Upper lobe of left lung (tissue), 4 donors: ENCODE results near the gene NDUFA8.

Source experiments
- CTCF ChIP-seq, 6 experiments: fragments of 450-650 bp in 4 of 6; fragments of 200-600 bp in 2 of 6; sonication (generic) in 2 of 6; IDR thresholded peaks; one replicate each; pipeline ENCODE4 v1.5.1; 2016 to 2019; ENCODE audit warnings: antibody characterized with exemption in 6 of 6
- POLR2AphosphoS5 ChIP-seq, 2 donors: sonication (generic); formaldehyde crosslinking; IDR thresholded peaks; one replicate each; pipeline ENCODE4 v1.5.1; 2017; ENCODE audit warnings: antibody characterized with exemption in 2 of 2

GRCh38 chr9:122200960-122201595 is 41.5 kb upstream of the NDUFA8 start:
- no peak for TF ChIP-seq POLR2AphosphoS5 (IDR thresholded peaks at IDR 0.05)
- no peak for TF ChIP-seq CTCF (IDR thresholded peaks at IDR 0.05)
